HEK293 (cell line): ENCODE measurements around the gene KCNT1.

Experiments used
- GLI2 ChIP-seq: fragments of 450-650 bp; formaldehyde crosslinking; IDR thresholded peaks from 2 replicates; pipeline ENCODE4; 2017; ENCODE audit warnings: missing biosample characterization, missing genetic modification characterization, low read depth, borderline replicate concordance
- MZF1 ChIP-seq: fragments of 450-650 bp; formaldehyde crosslinking; IDR thresholded peaks from 2 replicates; pipeline ENCODE4 v1.5.1; 2017; ENCODE audit warnings: missing biosample characterization, missing genetic modification characterization, borderline replicate concordance
- TCF7L2 ChIP-seq: IDR thresholded peaks from 2 replicates; pipeline ENCODE4 v1.6.1; 2011; ENCODE audit warnings: low read depth, mild to moderate bottlenecking, inconsistent platforms, low read length, moderate library complexity, borderline replicate concordance
- ZNF112 ChIP-seq: fragments of 450-650 bp; formaldehyde crosslinking; IDR thresholded peaks from 2 replicates; pipeline ENCODE4 v1.5.0; 2017; ENCODE audit warnings: missing biosample characterization, missing genetic modification characterization
- ZNF121 ChIP-seq: fragments of 450-650 bp; formaldehyde crosslinking; IDR thresholded peaks from 2 replicates; pipeline ENCODE4 v1.5.1; 2016; ENCODE audit warnings: missing biosample characterization, missing genetic modification characterization
- ZNF133 ChIP-seq: fragments of 450-650 bp; formaldehyde crosslinking; IDR thresholded peaks from 2 replicates; pipeline ENCODE4 v1.5.1; 2016; ENCODE audit warnings: missing biosample characterization, missing genetic modification characterization
- ZNF175 ChIP-seq: fragments of 450-650 bp; formaldehyde crosslinking; IDR thresholded peaks from 2 replicates; pipeline ENCODE4 v1.5.1; 2016; ENCODE audit warnings: missing biosample characterization, missing genetic modification characterization
- ZNF561 ChIP-seq: fragments of 450-650 bp; IDR thresholded peaks from 2 replicates; pipeline ENCODE4 v1.5.1; 2018; ENCODE audit warnings: missing biosample characterization, missing genetic modification characterization, borderline replicate concordance
- ZSCAN16 ChIP-seq: fragments of 450-650 bp; formaldehyde crosslinking; IDR thresholded peaks from 2 replicates; pipeline ENCODE4 v1.5.1; 2016; ENCODE audit warnings: missing biosample characterization, missing genetic modification characterization
- TF ChIP-seq, protein P1 (sequence below): fragments of 450-650 bp; formaldehyde crosslinking; optimal IDR thresholded peaks from 2 replicates; pipeline ENCODE3; 2016; ENCODE audit warnings: missing biosample characterization, mild to moderate bottlenecking, missing genetic modification characterization
- TF ChIP-seq, protein P2 (sequence below): fragments of 450-650 bp; formaldehyde crosslinking; IDR thresholded peaks from 2 replicates; pipeline ENCODE4 v1.5.1; 2016; ENCODE audit warnings: missing biosample characterization, missing genetic modification characterization
- TF ChIP-seq, protein P3 (sequence below): fragments of 450-650 bp; formaldehyde crosslinking; IDR thresholded peaks from 2 replicates; pipeline ENCODE4 v1.5.1; 2017; ENCODE audit warnings: missing biosample characterization, missing genetic modification characterization
- TF ChIP-seq, protein P4 (sequence below): fragments of 450-650 bp; formaldehyde crosslinking; IDR thresholded peaks from 2 replicates; pipeline ENCODE4 v1.5.1; 2016; ENCODE audit warnings: missing biosample characterization, missing genetic modification characterization

DNA sequence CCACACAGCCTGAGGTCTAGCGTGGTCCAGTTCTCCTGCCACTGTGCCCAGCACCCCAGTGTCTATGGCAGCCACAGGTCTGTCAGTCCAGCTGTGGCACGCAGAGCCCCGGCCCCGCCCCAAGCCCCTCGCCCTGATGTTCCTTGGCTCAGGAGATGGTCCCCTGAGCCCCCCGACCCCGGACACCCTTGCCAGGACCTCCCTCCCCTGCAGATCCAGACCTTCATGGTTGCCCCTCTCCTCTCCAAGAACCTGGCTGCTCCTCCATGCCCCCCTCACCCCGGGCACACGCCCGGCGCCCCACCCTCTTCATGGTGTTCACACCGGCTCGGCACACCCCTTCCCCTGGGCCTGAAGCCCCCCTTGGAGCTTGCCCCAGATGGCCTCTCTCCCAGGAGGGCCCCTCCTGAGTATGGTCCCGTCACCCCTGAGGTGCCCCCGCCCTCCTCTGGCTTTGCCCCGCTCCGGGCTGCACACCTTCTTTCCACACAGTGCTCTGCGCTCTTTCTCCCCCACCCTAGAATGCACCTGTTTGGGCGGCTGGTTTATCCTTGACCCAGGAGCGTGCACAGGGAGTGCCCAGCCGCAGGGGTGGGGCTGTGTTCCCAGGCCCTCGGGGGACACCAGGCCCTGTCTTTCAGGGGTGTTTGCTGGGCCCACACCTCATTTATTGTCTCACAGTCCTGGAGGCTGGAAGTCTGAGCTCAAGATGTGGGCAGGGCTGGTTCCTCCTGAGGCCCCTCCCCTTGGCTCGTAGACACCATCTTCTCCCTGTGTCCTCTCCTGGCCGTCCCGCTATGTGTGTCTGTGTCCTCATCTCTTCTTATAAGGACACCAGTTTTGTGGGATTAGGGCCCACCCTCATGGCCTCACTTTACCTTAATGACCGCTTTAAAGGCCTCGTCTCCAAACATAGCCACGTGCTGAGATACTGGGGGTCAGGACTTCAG lies 37.6 kb downstream of the KCNT1 start:
- TF ChIP-seq, protein P1, sequence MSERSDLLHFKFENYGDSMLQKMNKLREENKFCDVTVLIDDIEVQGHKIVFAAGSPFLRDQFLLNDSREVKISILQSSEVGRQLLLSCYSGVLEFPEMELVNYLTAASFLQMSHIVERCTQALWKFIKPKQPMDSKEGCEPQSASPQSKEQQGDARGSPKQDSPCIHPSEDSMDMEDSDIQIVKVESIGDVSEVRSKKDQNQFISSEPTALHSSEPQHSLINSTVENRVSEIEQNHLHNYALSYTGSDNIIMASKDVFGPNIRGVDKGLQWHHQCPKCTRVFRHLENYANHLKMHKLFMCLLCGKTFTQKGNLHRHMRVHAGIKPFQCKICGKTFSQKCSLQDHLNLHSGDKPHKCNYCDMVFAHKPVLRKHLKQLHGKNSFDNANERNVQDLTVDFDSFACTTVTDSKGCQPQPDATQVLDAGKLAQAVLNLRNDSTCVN (tag by site-specific recombination), result no peak
- no peak for TF ChIP-seq ZNF112
- TF ChIP-seq ZNF561 (tag by site-specific recombination), result no peak
- TF ChIP-seq ZNF133 (tag by site-specific recombination), result no peak
- TF ChIP-seq, protein P2, sequence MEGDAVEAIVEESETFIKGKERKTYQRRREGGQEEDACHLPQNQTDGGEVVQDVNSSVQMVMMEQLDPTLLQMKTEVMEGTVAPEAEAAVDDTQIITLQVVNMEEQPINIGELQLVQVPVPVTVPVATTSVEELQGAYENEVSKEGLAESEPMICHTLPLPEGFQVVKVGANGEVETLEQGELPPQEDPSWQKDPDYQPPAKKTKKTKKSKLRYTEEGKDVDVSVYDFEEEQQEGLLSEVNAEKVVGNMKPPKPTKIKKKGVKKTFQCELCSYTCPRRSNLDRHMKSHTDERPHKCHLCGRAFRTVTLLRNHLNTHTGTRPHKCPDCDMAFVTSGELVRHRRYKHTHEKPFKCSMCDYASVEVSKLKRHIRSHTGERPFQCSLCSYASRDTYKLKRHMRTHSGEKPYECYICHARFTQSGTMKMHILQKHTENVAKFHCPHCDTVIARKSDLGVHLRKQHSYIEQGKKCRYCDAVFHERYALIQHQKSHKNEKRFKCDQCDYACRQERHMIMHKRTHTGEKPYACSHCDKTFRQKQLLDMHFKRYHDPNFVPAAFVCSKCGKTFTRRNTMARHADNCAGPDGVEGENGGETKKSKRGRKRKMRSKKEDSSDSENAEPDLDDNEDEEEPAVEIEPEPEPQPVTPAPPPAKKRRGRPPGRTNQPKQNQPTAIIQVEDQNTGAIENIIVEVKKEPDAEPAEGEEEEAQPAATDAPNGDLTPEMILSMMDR (tag by site-specific recombination), result no peak
- TF ChIP-seq TCF7L2, result no peak
- no peak for TF ChIP-seq MZF1 (tag by site-specific recombination)
- TF ChIP-seq ZNF121, result no peak
- TF ChIP-seq, protein P3, sequence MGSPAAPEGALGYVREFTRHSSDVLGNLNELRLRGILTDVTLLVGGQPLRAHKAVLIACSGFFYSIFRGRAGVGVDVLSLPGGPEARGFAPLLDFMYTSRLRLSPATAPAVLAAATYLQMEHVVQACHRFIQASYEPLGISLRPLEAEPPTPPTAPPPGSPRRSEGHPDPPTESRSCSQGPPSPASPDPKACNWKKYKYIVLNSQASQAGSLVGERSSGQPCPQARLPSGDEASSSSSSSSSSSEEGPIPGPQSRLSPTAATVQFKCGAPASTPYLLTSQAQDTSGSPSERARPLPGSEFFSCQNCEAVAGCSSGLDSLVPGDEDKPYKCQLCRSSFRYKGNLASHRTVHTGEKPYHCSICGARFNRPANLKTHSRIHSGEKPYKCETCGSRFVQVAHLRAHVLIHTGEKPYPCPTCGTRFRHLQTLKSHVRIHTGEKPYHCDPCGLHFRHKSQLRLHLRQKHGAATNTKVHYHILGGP (tag by site-specific recombination), result no peak
- TF ChIP-seq, protein P4, sequence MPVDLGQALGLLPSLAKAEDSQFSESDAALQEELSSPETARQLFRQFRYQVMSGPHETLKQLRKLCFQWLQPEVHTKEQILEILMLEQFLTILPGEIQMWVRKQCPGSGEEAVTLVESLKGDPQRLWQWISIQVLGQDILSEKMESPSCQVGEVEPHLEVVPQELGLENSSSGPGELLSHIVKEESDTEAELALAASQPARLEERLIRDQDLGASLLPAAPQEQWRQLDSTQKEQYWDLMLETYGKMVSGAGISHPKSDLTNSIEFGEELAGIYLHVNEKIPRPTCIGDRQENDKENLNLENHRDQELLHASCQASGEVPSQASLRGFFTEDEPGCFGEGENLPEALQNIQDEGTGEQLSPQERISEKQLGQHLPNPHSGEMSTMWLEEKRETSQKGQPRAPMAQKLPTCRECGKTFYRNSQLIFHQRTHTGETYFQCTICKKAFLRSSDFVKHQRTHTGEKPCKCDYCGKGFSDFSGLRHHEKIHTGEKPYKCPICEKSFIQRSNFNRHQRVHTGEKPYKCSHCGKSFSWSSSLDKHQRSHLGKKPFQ (tag by site-specific recombination), result no peak
- TF ChIP-seq ZNF175 (tag by site-specific recombination), result no peak
- TF ChIP-seq ZSCAN16 (tag by site-specific recombination), result no peak
- no peak for TF ChIP-seq GLI2 (tag by site-specific recombination)
